Measurements from ENCODE around the gene POLE.

Gene POLE

GRCh38 chr12:132669166-132669879 lies 17.8 kb downstream of the POLE start:
- peaks cover 0 to 2% (median 0%) of the 10 kb centered on the region in 5 donors for H3K4me1 ChIP-seq (ENCODE audit: control insufficient read depth in 5 of 5, insufficient read depth in 5 of 5, low read length in 5 of 5)
- no peak overlapping the region for H3K9ac ChIP-seq (ENCODE audit: low read length in 5 of 5)
- no peak overlapping the region for H3K4me3 ChIP-seq (ENCODE audit: low read depth in 1 of 5, low read length in 5 of 5)
- no peaks in the 10 kb centered on the region for H3K9me3 ChIP-seq (ENCODE audit: control insufficient read depth in 5 of 5, low read length in 5 of 5)
- H3K27ac ChIP-seq (ENCODE audit: low read depth, low read length): no peak overlapping the region
- peaks cover 4 to 85% (median 65%) of the 10 kb centered on the region in 5 donors for H3K36me3 ChIP-seq (ENCODE audit: control insufficient read depth in 5 of 5, insufficient read depth in 5 of 5, low read length in 5 of 5)
- H3K27me3 ChIP-seq (ENCODE audit: control insufficient read depth in 5 of 5, insufficient read depth in 4 of 5, low read length in 5 of 5): no peaks in the 10 kb centered on the region

GRCh38 chr12:132668191-132669088 lies 18.7 kb downstream of the POLE start:
- no peaks in the 10 kb centered on the region for H3K9me3 ChIP-seq (ENCODE audit: control insufficient read depth in 5 of 5, low read length in 5 of 5)
- H3K36me3 ChIP-seq (ENCODE audit: control insufficient read depth in 5 of 5, insufficient read depth in 5 of 5, low read length in 5 of 5): peaks cover 4 to 89% (median 70%) of the 10 kb centered on the region in 5 donors

DNA sequence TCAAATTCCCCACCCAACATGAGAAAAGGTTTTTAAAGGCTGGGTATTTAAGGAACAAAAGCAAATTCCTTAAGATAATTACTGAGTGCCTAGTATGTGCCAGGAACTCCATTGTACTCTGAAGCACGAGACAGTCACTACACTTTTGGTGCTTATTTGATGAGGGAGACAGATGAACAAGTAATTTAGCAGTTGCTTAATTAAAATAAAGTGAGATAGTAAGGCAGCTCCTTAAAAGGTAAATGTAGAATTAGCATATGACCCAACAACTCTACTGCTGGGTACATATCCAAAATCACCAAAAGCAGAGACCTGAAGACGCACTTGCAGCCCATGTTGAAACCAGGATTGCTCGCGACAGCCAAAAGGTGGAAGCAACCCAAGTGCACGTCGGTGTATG lies 21.3 kb downstream of the POLE start:
- Histone ChIP-seq H3K36me3 (ENCODE audit: control insufficient read depth in 5 of 5, insufficient read depth in 5 of 5, low read length in 5 of 5) (peaks cover 4 to 94% (median 76%) of the 10 kb centered on the region in 5 donors), H3K4me1 (ENCODE audit: control insufficient read depth in 5 of 5, insufficient read depth in 5 of 5, low read length in 5 of 5) (peaks cover 2 to 27% (median 10%) of the 10 kb centered on the region in 5 donors), H3K9ac (ENCODE audit: low read length in 5 of 5) (no peak overlapping the region), H3K4me3 (ENCODE audit: low read depth in 1 of 5, low read length in 5 of 5) (no peak overlapping the region), H3K27me3 (ENCODE audit: control insufficient read depth in 5 of 5, insufficient read depth in 4 of 5, low read length in 5 of 5) (no peaks in the 10 kb centered on the region), H3K27ac (ENCODE audit: low read depth, low read length) (no peak overlapping the region), H3K9me3 (ENCODE audit: control insufficient read depth in 5 of 5, low read length in 5 of 5) (no peaks in the 10 kb centered on the region)

More at GRCh38 chr12:132668191-132669088, 18.7 kb downstream of the POLE start:
- Histone ChIP-seq H3K9ac (ENCODE audit: low read length in 5 of 5) (no peak overlapping the region), H3K27ac (ENCODE audit: low read depth, low read length) (no peak overlapping the region), H3K27me3 (ENCODE audit: control insufficient read depth in 5 of 5, insufficient read depth in 4 of 5, low read length in 5 of 5) (no peaks in the 10 kb centered on the region), H3K4me3 (ENCODE audit: low read depth in 1 of 5, low read length in 5 of 5) (no peak overlapping the region), H3K4me1 (ENCODE audit: control insufficient read depth in 5 of 5, insufficient read depth in 5 of 5, low read length in 5 of 5) (peaks cover 0 to 5% (median 0%) of the 10 kb centered on the region in 5 donors)

DNA sequence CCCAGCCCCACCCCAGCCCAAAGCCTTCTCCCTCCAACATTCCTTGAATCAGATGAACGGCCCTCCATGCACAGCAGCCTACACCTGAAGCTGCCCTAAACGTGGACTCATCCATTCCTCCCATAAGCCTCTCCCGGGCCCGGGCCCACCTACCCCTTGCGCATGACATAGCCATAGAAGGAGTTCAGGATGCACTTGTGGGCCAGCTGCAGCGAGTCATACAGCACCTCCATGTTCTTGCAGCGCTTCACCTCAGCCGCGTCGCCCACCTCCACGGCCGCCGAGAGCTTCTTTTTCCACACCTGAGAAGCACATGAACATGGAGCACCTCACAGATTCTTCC lies 22.0 kb downstream of the POLE start:
- peaks cover 2 to 28% (median 10%) of the 10 kb centered on the region in 5 donors for H3K4me1 ChIP-seq (ENCODE audit: control insufficient read depth in 5 of 5, insufficient read depth in 5 of 5, low read length in 5 of 5)
- peaks cover 4 to 98% (median 83%) of the 10 kb centered on the region in 5 donors for H3K36me3 ChIP-seq (ENCODE audit: control insufficient read depth in 5 of 5, insufficient read depth in 5 of 5, low read length in 5 of 5)
- no peak overlapping the region for H3K4me3 ChIP-seq (ENCODE audit: low read depth in 1 of 5, low read length in 5 of 5)
- no peaks in the 10 kb centered on the region for H3K27me3 ChIP-seq (ENCODE audit: control insufficient read depth in 5 of 5, insufficient read depth in 4 of 5, low read length in 5 of 5)
- H3K9me3 ChIP-seq (ENCODE audit: control insufficient read depth in 5 of 5, low read length in 5 of 5): no peaks in the 10 kb centered on the region
- no peak overlapping the region for H3K27ac ChIP-seq (ENCODE audit: low read depth, low read length)
- H3K9ac ChIP-seq (ENCODE audit: low read length in 5 of 5): no peak overlapping the region

DNA sequence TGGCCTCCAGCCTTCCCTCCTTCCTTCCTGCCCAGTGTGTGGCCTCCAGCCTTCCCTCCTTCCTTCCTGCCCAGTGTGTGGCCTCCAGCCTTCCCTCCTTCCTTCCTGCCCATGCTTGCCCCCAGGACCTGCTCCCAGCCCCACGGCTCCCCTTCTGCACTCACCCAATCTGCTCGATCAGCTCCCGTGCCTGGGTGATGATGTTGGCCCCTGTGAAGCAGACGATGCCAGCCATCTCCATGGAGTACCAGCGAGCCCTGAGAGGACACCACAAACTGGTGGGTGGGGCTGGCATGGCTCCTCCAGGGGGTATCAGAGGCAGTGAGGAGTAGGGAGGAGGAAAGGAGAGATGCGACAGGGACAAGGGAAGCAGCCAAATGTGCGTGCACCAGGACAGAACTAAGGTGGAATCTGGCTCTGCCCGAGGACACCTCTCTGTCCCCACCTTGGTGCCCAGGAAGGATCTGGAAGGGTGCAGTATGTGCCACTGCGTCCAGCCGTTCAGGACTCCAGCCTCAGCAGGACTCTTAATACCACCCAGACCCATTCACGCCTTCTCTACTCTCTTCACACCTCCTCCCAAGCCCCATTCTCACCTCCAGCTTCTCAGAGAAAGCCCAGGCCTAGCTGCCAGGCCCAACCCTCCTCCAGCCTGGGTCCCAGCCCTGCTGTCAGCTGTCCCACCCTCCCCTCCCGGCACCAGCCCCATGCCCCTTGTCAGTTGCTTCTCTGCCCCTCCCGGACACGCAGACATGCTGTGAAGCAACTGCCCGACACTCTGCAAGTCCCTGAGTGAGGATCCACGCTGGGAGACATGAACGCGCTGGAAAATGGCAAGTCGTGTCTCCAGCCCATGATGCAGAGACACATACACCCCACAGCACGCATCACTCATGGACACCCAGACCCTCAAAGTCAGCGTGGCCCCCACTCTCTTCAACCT lies 22.7 kb downstream of the POLE start:
- H3K36me3 ChIP-seq (ENCODE audit: control insufficient read depth in 5 of 5, insufficient read depth in 5 of 5, low read length in 5 of 5): peaks cover 4 to 99% (median 83%) of the 10 kb centered on the region in 5 donors
- no peak overlapping the region for H3K27ac ChIP-seq (ENCODE audit: low read depth, low read length)
- H3K9ac ChIP-seq (ENCODE audit: low read length in 5 of 5): no peak overlapping the region

DNA sequence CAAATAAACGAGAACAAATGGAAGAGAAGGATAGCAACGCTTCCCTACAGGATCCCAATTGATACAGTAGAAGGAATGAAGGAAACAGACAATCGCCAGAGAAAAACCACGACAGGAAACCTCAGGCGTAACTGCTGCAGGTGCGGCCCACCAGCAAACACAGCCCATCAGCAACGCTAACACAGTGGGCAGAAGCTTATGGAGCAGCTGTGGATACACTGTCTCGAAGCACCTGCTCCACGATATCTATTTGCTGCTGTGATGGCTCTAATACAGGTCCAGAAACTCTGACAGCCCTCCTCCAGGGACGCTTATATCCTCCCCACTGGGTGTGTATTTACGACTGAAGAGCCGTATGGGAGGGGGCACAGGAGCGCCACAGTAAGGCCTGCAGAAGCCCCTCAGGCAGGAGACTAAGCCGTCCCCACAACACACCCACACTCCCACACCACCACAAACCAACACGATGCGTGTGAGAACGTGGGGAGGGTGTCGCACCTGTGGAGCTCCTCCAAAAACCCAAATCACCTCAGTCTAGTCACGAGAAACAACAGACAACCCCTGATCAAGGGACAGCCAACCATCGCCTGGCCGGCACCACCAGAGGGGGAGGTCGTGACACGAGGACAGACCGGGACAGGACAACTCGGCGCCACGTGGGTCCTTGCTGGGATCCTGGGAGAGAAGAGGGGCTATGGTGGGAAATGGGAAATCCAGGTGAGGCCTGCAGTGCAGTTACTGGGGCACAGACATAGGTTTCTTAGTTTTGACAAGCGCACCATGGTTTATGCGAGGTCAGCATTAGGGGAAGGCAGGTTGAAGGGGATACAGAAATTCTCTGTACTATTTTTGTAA lies 24.0 kb downstream of the POLE start:
- peak overlapping the region in 1 of 5 donors; percentile 25 for H3K4me3 ChIP-seq (ENCODE audit: low read depth in 1 of 5, low read length in 5 of 5)
- H3K27ac ChIP-seq (ENCODE audit: low read depth, low read length): no peak overlapping the region
- peaks cover 9 to 98% (median 89%) of the 10 kb centered on the region in 5 donors for H3K36me3 ChIP-seq (ENCODE audit: control insufficient read depth in 5 of 5, insufficient read depth in 5 of 5, low read length in 5 of 5)
- no peaks in the 10 kb centered on the region for H3K27me3 ChIP-seq (ENCODE audit: control insufficient read depth in 5 of 5, insufficient read depth in 4 of 5, low read length in 5 of 5)
- no peaks in the 10 kb centered on the region for H3K9me3 ChIP-seq (ENCODE audit: control insufficient read depth in 5 of 5, low read length in 5 of 5)
- peaks cover 2 to 33% (median 10%) of the 10 kb centered on the region in 5 donors for H3K4me1 ChIP-seq (ENCODE audit: control insufficient read depth in 5 of 5, insufficient read depth in 5 of 5, low read length in 5 of 5)
- peak overlapping the region in 1 of 5 donors; percentile 16 for H3K9ac ChIP-seq (ENCODE audit: low read length in 5 of 5)

More for the DNA sequence above, 22.7 kb downstream of the POLE start:
- H3K4me3 ChIP-seq (ENCODE audit: low read depth in 1 of 5, low read length in 5 of 5): no peak overlapping the region
- H3K27me3 ChIP-seq (ENCODE audit: control insufficient read depth in 5 of 5, insufficient read depth in 4 of 5, low read length in 5 of 5): no peaks in the 10 kb centered on the region
- no peaks in the 10 kb centered on the region for H3K9me3 ChIP-seq (ENCODE audit: control insufficient read depth in 5 of 5, low read length in 5 of 5)
- peaks cover 2 to 31% (median 10%) of the 10 kb centered on the region in 5 donors for H3K4me1 ChIP-seq (ENCODE audit: control insufficient read depth in 5 of 5, insufficient read depth in 5 of 5, low read length in 5 of 5)

- H3K9ac ChIP-seq (ENCODE audit: low read length in 5 of 5): no peak overlapping the region
- peak overlapping the region; percentile 10 for H3K27ac ChIP-seq (ENCODE audit: low read depth, low read length)
- H3K9me3 ChIP-seq (ENCODE audit: control insufficient read depth in 5 of 5, low read length in 5 of 5): no peaks in the 10 kb centered on the region
- no peak overlapping the region for H3K4me3 ChIP-seq (ENCODE audit: low read depth in 1 of 5, low read length in 5 of 5)
- H3K4me1 ChIP-seq (ENCODE audit: control insufficient read depth in 5 of 5, insufficient read depth in 5 of 5, low read length in 5 of 5): peaks cover 2 to 36% (median 10%) of the 10 kb centered on the region in 5 donors
- no peaks in the 10 kb centered on the region for H3K27me3 ChIP-seq (ENCODE audit: control insufficient read depth in 5 of 5, insufficient read depth in 4 of 5, low read length in 5 of 5)
- H3K36me3 ChIP-seq (ENCODE audit: control insufficient read depth in 5 of 5, insufficient read depth in 5 of 5, low read length in 5 of 5): peaks cover 16 to 98% (median 90%) of the 10 kb centered on the region in 5 donors
Measured at GRCh38 chr12:132661972-132662371, 25.2 kb downstream of the POLE start.

GRCh38 chr12:132660996-132661395 lies 26.1 kb downstream of the POLE start:
- Histone ChIP-seq H3K27ac (ENCODE audit: low read depth, low read length) (no peak overlapping the region), H3K4me1 (ENCODE audit: control insufficient read depth in 5 of 5, insufficient read depth in 5 of 5, low read length in 5 of 5) (peaks cover 2 to 36% (median 10%) of the 10 kb centered on the region in 5 donors), H3K9me3 (ENCODE audit: control insufficient read depth in 5 of 5, low read length in 5 of 5) (no peaks in the 10 kb centered on the region), H3K4me3 (ENCODE audit: low read depth in 1 of 5, low read length in 5 of 5) (no peak overlapping the region), H3K9ac (ENCODE audit: low read length in 5 of 5) (no peak overlapping the region), H3K36me3 (ENCODE audit: control insufficient read depth in 5 of 5, insufficient read depth in 5 of 5, low read length in 5 of 5) (peaks cover 19 to 98% (median 85%) of the 10 kb centered on the region in 5 donors), H3K27me3 (ENCODE audit: control insufficient read depth in 5 of 5, insufficient read depth in 4 of 5, low read length in 5 of 5) (no peaks in the 10 kb centered on the region)

DNA sequence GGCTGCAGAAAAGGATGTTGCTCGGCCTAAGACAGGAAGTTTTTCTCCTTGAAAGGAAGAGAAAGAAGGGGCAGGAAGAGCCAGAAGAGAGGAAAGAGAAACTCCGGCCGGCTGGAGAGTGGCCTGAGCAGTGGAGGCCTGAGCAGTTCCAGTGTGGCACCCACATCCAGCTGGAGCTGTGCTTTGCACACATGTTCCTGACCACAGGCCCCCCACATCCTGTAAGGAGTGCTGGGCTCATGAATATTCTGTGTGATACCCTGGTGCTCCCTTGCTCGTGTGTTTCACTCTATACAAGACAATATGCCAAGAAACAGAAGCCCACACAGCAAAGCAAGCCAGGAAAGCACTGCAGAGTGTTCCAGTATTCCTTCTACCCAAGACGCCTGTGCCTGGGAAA lies 27.1 kb downstream of the POLE start:
- no peaks in the 10 kb centered on the region for H3K27me3 ChIP-seq (ENCODE audit: control insufficient read depth in 5 of 5, insufficient read depth in 4 of 5, low read length in 5 of 5)
- H3K4me3 ChIP-seq (ENCODE audit: low read depth in 1 of 5, low read length in 5 of 5): no peak overlapping the region
- H3K9ac ChIP-seq (ENCODE audit: low read length in 5 of 5): no peak overlapping the region
- H3K4me1 ChIP-seq (ENCODE audit: control insufficient read depth in 5 of 5, insufficient read depth in 5 of 5, low read length in 5 of 5): peaks cover 2 to 36% (median 10%) of the 10 kb centered on the region in 5 donors
- no peak overlapping the region for H3K27ac ChIP-seq (ENCODE audit: low read depth, low read length)
- no peaks in the 10 kb centered on the region for H3K9me3 ChIP-seq (ENCODE audit: control insufficient read depth in 5 of 5, low read length in 5 of 5)
- H3K36me3 ChIP-seq (ENCODE audit: control insufficient read depth in 5 of 5, insufficient read depth in 5 of 5, low read length in 5 of 5): peaks cover 15 to 95% (median 81%) of the 10 kb centered on the region in 5 donors

Measured in subcutaneous abdominal adipose tissue (tissue), 5 donors.